HG03457 (cell line): ENCODE data around the gene KCNQ1.

ENCODE experiments used
- ATAC-seq: cut with Tn5 transposase; IDR thresholded peaks from one replicate; pipeline ENCODE4 v1.9.1; 2021; ENCODE audit warnings: moderate number of reproducible peaks; ENCODE audit not compliant: unreplicated experiment

KCNQ1 gene

DNA sequence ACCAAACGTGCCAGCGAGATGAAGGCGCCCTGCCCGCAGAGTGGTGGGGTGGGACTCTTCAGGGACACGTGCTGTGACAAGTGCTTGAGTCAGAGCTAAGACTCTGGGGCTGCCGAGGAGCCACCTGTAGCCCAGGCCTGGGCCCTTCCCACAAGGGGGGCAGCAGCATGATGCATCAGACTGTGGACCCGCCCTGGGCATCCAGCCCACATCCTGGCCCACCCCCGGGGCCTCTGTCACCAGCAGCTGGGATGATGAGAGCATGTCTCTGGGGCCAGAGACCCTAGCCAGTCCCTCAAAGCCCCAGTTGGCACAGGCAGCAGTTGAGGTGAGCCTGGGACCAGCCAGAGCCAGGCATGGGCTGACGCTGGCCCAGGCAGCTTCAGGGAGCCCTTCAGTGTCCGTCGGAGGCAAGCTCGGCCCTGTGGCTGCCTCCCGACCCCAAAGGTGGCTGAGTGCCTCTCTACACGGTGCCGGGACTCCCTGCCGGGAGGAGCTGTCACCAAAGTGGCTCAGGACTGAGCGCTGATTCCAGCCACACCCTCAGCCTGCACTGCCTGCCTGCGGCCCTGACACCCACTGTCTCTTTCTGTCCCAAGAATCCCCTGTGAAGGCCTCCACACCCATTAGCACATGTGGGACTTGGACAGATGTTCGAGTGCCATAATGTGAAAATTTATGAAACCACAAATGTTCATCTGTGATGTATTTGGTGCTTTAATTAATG lies 399.5 kb downstream of the KCNQ1 start:
- ATAC-seq: no peak

DNA sequence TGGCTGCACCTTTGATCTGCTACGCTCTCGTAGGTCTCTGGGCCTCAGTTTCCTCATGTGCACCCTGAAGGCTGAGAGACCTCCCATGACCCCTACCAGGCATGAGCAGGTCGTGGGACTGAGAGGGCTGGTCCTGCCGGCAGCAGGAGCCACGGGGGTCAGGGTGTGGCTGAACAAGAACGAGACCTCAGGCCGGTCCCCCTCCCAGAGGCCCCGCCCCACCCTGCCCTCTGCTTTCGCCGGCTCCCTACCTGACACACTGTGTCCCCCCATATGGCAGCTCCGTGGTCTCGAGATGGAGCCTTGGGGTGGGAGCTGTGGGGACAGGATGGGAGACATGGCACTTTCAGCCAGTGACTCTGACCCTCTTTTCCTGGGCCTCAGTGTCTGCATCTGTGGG lies 400.2 kb downstream of the KCNQ1 start:
- no peak for ATAC-seq

DNA sequence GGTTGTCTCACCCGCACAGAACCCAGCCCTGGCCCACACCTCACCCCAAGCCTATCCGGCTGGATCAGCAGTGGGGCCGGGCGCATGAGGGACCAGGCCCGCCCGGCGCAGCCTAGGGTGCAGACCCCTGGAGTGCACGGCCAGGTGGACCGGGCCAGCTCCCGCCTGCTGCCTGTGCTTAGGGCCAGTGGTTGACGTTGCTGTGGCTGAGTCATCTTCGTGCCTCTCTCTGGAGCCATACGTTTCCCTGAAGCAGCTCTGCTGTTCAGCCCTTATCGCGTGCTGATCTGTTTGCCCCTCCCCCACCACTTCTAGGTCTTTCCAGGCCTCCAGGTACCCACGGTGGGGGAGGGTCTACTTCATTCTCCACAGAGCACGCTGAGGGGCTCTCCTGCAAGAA lies 401.2 kb downstream of the KCNQ1 start:
- no peak for ATAC-seq

DNA sequence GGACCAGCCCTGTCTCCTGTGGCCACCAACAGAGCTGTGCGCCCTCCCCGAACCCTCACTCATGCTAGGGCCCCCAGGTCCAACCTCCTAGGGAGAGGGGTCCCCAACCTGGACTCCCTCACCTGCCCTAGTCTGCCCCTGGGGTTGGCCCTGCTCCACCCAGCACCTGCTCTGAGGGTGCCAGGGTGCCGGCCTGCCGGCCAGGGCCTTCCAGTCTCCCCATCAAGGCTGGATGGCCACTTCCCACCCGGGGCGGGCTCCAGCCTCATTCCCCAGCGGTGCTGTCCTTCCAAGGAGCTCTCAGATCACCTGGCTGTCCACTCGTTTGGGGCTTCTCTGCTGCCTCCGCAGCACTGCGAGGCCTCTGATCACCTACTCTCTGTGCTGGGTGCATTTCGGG lies 401.7 kb downstream of the KCNQ1 start:
- ATAC-seq: no peak

DNA sequence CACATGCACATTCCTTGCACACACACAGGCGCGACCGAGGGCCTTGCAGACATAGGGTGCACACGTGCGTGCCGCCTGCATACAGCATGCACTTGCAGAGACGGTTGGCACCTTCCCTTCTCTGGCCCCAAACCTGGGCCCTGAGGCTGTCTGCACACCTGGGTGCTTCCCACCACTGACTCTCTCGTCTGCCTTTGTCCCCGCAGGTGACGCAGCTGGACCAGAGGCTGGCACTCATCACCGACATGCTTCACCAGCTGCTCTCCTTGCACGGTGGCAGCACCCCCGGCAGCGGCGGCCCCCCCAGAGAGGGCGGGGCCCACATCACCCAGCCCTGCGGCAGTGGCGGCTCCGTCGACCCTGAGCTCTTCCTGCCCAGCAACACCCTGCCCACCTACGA lies 402.8 kb downstream of the KCNQ1 start:
- ATAC-seq: no peak

DNA sequence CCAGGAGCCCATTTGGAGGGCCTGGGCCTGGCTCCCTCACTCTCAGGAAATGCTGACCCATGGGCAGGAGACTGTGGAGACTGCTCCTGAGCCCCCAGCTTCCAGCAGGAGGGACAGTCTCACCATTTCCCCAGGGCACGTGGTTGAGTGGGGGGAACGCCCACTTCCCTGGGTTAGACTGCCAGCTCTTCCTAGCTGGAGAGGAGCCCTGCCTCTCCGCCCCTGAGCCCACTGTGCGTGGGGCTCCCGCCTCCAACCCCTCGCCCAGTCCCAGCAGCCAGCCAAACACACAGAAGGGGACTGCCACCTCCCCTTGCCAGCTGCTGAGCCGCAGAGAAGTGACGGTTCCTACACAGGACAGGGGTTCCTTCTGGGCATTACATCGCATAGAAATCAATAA lies 403.7 kb downstream of the KCNQ1 start:
- ATAC-seq: no peak

DNA sequence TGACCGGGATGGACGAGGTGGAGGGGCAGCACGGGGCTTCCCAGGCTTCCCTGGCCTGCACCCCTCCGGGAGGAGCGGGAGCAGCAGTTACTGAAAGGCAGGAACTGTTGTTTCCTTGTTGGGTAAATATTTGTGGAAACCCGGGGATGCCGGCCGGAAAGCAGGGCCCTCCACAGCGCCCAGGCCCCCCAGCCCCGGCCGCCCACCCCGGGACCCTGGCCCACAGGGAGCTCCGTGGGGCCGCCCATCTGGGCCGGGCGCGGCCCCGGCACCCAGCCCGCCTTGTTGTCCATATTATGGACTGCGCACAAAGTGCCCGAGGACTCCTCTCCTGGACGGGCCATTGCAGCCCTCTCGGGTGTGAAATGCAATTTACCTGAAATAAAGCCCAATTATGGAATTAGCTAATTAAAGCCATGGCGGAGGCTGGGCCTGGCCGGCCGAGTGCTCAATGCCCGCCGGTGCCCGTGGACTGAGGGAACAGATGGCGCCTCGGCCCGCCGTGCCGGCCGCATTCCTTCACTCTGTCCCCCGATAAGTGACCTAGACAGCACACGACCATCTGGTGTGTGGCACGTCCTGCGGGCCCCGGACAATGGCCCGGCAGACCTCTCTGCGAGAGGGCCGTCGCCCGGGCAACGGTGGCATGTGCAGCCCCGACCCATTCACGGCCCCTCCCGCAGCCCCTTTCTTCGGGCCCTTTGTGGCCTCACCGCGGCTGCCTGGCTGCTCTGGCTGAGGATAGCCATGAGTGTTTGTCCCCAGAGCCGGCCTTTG lies 405.4 kb downstream of the KCNQ1 start:
- no peak for ATAC-seq

DNA sequence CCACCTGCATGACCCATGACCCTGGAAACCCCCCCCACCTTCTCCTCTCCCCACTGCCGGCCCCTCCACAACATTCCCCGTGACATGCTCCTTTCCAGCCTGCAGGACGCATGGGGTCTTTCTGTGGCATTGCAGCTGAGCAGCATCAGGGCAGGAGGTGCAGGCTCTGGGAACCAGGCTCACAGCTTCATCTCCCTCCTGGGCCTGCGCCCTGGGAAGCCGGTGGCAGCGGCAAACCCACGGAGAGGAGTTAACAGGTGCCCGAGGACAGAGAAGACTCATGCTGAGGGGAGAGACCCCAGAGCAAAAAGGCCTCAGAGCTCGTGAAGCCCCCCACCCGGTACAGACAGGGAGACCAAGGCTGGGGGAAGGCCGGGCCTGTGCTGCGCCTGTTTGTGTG lies 408.6 kb downstream of the KCNQ1 start:
- ATAC-seq: no peak

DNA sequence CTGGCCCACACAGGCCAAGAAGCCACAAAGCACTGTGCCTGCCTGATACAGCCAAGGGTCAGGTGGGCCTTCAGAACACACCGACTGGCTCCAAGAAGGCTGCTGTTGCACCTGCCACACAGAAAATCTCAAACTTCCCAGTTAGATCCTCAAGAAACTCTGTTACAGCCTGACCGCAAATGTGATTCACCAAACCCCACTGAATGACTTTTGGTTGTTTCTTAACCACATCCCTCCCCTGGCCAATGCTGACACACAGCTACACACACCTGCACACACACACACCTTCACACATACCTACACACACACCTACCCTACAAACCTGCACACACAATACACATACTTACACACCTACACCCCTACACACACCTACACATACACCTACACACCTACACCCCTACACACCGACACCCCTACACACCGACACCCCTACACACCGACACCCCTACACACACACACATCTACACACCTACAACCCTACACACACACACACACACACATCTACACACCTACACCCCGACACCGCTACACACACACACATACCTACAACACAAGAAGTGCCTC lies 409.3 kb downstream of the KCNQ1 start:
- ATAC-seq: no peak

DNA sequence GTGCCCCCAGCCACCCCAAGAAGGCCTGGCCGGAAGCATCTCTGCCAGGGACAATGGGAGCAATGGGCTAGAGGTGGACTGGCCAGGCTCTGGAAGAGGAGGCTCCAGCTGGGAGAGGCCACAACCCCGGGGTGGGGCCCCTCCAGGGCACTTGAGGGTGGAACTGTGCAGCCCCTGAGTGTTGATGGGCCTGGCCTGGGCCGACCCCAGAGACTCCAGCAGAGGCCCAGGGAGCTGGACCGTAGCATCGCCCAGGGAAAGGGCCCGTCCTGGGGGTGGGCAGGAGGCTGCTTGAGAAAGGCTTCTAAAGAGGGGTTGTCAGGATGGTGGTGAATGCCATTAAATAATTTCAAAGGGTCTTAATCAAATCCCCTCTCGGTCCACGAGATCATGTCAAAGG lies 410.4 kb downstream of the KCNQ1 start:
- no peak for ATAC-seq

DNA sequence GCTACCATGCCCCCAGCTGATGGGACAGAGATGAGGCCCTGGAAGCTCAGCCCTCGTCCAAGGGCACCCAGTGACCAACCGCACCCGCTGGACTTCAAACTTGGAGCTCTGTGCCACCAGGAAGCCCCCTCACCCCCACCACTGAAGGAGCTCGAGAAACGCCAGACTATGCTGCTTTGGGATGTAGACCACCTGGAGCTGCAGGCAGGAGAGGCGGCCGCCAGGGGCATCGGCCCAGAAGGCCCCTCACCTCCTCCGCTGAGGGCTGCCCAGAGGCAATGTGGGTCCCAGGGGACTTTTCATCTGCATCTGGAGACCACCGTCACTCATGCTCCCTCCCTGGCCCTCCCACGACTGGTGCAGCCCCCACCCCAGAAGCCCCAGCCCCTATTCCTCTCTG lies 412.5 kb downstream of the KCNQ1 start:
- ATAC-seq: no peak

DNA sequence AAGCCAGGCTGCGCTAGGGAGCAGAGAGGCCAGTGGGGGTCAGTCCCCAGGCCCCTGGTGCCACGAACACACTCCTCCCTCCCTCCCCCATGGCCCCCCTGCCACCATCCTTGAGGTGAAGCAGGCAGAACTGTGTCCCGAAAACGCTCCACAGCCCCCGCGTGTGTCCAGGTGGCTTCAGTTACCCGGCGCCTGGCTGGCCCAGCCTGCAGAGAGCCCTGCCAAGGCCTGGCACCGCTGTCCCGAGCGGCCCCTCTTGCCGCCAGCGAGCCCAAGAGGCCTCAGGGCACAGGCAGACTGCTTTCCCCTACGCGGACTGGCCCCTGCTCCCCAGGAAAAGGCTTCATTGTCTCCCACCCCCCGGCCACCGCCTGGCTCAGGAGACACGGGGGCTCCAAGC lies 413.1 kb downstream of the KCNQ1 start:
- no peak for ATAC-seq

DNA sequence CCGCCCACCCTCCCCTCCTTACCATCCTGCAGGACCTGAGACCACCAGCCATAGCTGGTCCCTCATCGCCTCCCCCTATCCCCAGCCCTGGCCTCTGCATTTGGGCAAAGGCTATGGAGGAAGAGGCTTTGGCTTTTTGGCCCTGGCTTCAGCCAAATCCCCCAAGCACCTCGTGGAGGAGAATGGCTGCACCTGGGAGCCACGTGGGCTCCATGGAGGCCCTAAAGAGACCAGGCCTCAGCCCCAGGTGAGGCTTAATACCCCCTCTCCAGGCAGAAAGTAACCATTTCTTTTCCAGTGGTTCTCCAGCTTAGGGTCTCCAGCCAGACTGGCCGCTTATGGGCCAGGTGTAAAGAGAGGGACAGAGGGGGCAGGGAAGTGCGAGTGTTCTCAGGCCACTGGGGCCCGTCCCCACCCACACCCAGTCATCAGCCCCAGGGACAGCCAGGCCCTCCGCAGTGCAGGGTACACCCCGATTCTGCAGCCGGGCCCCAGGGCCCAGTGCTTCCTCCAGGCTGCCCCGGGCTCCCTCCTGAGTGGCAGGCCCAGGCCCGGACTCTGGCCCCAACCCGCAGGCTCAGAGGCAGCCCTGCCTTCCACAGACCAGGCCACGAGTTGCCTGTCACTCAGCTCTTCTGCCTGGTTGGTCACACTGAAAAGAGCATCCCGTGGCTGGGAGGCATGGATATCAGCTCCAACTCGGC lies 414.3 kb downstream of the KCNQ1 start:
- ATAC-seq: no peak

DNA sequence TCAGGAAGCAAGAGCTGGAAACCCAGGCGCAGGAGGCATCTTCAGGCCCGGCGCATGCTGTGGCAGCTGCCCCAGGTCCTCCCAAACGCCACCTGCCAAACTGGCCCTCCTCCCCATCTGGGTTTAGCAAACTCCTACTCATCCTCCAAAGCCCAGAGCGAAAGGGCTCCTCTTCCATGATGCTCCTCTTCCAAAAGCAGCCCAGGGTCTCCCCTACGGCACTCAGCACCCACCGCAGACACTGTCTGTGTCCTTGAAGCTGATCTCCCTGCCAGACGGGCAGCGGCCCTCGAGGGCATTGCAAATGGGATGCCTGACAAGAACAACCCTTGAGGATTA lies 414.9 kb downstream of the KCNQ1 start:
- ATAC-seq: no peak

DNA sequence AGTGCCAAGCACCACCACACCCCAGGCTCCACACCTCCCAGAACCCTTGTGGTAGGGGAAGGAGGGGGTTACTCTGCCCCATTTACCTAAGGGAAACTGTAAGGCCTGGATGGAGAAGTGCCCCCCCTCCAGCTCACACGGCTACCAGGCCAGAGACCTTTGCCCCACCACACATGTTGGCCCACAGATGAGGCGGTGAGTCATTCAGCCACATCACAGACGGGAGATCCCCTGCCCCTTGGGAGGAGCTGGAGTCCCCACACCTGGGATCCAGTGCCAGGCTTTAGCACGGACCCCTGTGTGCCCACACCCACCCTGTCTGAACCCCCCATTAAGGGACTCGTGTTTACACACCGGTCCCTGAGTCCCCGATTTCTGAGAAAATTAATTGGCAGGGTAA lies 415.8 kb downstream of the KCNQ1 start:
- no peak for ATAC-seq

DNA sequence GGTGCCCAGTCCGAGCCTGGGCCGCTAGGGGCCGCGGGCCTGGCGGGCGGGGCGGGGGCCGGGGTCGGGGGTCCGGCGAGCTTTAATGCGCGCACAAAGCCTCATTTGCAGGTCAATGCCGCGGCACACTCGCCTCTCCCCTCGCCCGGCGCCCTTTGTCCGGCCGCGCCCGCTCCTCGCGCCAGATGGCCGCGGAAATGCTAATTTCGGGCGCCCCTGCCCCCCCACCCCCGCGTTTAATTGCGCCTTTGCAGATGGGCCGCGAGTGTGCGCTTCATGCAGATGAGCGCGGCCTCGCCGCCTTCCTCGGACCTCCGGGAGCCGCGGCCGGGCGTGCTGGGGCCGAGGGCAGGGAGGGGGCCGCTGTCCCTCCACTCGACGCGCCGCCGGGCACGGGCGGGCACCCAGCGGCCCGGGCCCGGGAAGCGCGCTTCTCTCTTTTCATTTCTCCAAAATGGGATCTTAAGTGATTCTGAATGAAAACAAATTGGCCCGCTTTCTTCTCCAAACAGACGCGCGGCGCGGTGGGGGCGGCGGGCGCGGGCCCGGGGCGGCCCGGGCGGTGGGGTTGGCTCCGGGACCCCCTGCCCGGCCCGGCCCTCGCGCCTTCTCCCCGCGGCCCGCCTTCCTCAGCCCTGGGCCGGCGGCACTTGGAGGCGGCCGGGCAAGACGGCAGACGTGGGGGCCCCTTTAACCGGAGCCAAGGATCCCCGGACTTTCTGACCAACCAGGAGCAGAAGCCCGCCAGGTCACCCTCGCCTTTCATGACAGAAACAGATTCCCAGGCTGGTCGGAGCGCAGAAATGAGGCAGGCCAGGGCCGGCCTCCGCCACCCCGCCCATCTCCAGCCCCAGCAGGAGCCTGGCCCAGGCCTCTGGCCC lies 417.8 kb downstream of the KCNQ1 start:
- ATAC-seq: no peak

DNA sequence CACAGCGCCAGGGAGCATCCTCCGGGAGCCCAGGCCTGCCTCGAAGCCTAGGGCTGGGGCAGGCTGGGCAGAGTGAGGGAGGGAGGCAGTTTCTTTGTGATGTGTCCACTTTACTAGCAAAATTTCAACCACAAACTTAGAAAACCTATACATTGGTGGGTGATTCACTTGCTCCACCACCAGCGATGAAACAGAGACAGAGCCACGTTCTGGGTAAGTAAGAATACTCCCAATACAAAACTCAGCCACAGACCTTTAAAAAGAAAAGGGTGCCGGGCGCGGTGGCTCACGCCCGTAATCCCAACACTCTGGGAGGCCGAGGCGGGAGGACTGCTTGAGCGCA lies 418.4 kb downstream of the KCNQ1 start:
- no peak for ATAC-seq

DNA sequence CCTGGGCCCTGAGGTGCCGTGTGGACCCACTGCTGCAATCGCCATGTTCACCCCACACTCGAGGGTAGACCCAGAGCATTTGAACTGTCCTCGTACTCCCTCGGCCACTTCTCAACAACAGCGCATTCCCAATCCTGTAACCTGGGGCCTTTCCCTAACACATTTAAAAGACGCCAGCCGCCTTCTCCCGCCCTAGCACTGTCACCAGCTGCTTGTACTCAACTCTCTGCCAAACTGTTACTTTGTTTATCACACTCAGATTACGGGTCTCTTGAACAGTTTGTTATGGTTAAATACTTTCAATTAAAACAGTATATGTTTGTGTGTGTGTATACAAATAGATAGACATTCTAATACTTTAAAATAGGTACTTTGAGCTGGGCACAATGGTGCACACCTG lies 420.1 kb downstream of the KCNQ1 start:
- ATAC-seq: no peak

DNA sequence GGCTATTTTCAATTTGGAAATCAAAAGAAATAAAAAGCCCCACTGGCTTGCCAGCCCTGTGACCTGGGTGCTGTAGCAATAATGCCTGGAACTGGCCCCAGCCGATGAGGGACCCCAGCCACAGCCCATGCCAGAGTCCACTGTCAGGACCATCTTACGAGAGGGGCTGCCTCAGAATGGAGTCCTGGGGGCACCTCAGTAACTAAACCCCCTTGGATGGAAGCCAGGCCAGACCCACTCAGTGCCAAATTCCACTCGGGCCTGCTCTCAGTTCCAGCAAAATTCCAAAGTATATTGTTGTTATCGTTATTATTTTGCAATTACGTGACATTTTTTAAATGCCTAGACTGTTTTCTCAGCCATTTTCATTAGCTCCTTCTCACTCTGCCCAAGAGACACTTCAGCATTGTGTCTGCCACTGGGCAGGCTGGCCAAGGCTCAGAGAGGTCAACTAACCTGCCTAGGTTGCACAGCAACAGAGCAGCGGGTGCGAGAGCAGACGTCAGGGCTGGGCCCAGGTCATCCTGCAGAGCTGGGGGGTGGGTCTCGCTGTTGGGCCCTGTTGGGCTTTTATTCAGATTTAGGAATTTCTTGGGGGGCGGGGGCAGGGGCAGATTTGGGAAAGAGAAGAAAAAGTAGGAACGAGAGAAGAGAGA lies 421.2 kb downstream of the KCNQ1 start:
- no peak for ATAC-seq

DNA sequence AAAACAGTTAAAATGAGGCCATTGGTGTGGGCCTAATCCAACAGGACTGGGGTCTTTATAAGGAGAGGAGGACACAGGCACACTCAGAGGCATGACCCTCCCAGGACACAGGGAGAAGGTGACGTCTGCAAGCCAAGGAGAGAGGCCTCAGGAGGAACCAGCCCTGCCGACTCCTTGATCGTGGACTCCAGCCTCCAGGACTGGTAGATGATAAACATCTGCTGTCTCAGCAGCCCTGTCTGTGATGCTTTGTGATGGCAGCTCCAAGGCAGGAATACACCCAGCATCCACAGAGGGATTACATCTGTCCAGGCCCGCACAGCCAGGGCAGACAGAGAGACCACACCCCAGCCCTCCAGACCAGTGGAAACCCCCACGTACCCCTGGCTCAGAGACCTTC lies 422.3 kb downstream of the KCNQ1 start:
- no peak for ATAC-seq
